Naive thymus-derived CD4-positive, alpha-beta T cell (primary cell): ENCODE data around the gene MDN1. TPM values are rescaled to one million over a fixed set of nuclear protein-coding genes. Genes with fewer than 3 reads are reported as not detected.
A peak's percentile ranks its signal among the peaks of the same experiment; 100 is the strongest.

Source experiments
- ATAC-seq: fragments of 150-1000 bp; cut with Tn5 transposase; 2 replicates; pipeline ENCODE4 v1.10.0; 2021; ENCODE audit warnings: mild to moderate bottlenecking, moderate library complexity
- CTCF ChIA-PET: fragments of 350-600 bp; sonication (Branson Sonifier 250); formaldehyde crosslinking; loops from one replicate; lab custom pipeline; 2021; ENCODE audit warnings: antibody characterized with exemption; lab: Charles Lee
- POLR2A ChIA-PET: fragments of 350-600 bp; sonication (Branson Sonifier 250); formaldehyde crosslinking; loops from one replicate; lab custom pipeline; 2021; ENCODE audit warnings: antibody characterized with exemption, inconsistent platforms; lab: Charles Lee
- DNase-seq, 9 donors: peaks; one replicate each; pipeline versions ENCODE4 v3.0.0 to v3.0.0-alpha.2; 2020 to 2022; ENCODE audit warnings: mixed read lengths in 1 of 9
- H3K27ac ChIP-seq: one replicate; pipeline ENCODE4 v1.7.0; 2013; ENCODE audit warnings: mild to moderate bottlenecking, low read depth, low read length, moderate library complexity
- H3K27me3 ChIP-seq, 2 donors: one replicate each; pipeline ENCODE4 v1.7.0; 2013; ENCODE audit warnings: low read length in 2 of 2, mild to moderate bottlenecking in 2 of 2, moderate library complexity in 2 of 2; ENCODE audit not compliant: control insufficient read depth in 2 of 2, insufficient read depth in 2 of 2
- H3K36me3 ChIP-seq, 3 experiments: 1 replicate in 2 of 3; 2 replicates in 1 of 3; pipeline ENCODE4 v1.7.0; 2013; ENCODE audit warnings: low read length in 3 of 3, mild to moderate bottlenecking in 3 of 3, moderate library complexity in 1 of 3; ENCODE audit not compliant: insufficient read depth in 3 of 3, control insufficient read depth in 2 of 3
- H3K4me1 ChIP-seq, 2 donors: one replicate each; pipeline ENCODE4 v1.7.0; 2013; ENCODE audit warnings: low read length in 2 of 2, mild to moderate bottlenecking in 2 of 2, moderate library complexity in 1 of 2; ENCODE audit not compliant: control insufficient read depth in 2 of 2, insufficient read depth in 2 of 2
- H3K4me3 ChIP-seq: 2 replicates; pipeline ENCODE4 v1.7.0; 2013; ENCODE audit warnings: mild to moderate bottlenecking, low read length
- H3K9me3 ChIP-seq, 3 experiments: 1 replicate in 2 of 3; 2 replicates in 1 of 3; pipeline ENCODE4 v1.7.0; 2013; ENCODE audit warnings: low read length in 3 of 3; ENCODE audit not compliant: control insufficient read depth in 2 of 3
- H3K27ac Mint-ChIP-seq, 9 donors: one replicate each; pipeline ENCODE4 v1.8.0; 2020 to 2022; ENCODE audit warnings: mixed read lengths in 9 of 9, mild to moderate bottlenecking in 8 of 9, moderate library complexity in 5 of 9, inconsistent platforms in 2 of 9
- H3K27me3 Mint-ChIP-seq, 5 donors: one replicate each; pipeline ENCODE4 v1.8.0; 2021 to 2022; ENCODE audit warnings: mixed read lengths in 5 of 5, mild to moderate bottlenecking in 1 of 5
- H3K36me3 Mint-ChIP-seq, 5 donors: one replicate each; pipeline ENCODE4 v1.8.0; 2020 to 2022; ENCODE audit warnings: mixed read lengths in 5 of 5, mild to moderate bottlenecking in 3 of 5, inconsistent platforms in 1 of 5
- H3K4me1 Mint-ChIP-seq, 7 donors: one replicate each; pipeline ENCODE4 v1.8.0; 2020 to 2022; ENCODE audit warnings: mixed read lengths in 7 of 7, mild to moderate bottlenecking in 3 of 7, inconsistent platforms in 1 of 7
- H3K4me3 Mint-ChIP-seq, 10 donors: one replicate each; pipeline ENCODE4 v1.8.0; 2020 to 2022; ENCODE audit warnings: mild to moderate bottlenecking in 10 of 10, mixed read lengths in 10 of 10, moderate library complexity in 6 of 10, inconsistent platforms in 2 of 10
- H3K9me3 Mint-ChIP-seq, 11 donors: one replicate each; pipeline ENCODE4 v1.8.0; 2020 to 2022; ENCODE audit warnings: mixed read lengths in 11 of 11, mild to moderate bottlenecking in 4 of 11, inconsistent platforms in 1 of 11, moderate library complexity in 1 of 11
- intact Hi-C, 2 donors: fragments of 100-400 bp; cut with micrococcal nuclease; formaldehyde crosslinking; loops; one replicate each; pipeline ENCODE4 v1.15.1; 2023
- polyA plus RNA-seq, 2 donors: library from polyadenylated mRNA; unstranded; fragments of 300-500 nt; fragmentation: Illumina TruSeq; gene quantifications; one replicate each; pipeline ENCODE4 v1.2.3, GENCODE V29; 2021
- total RNA-seq, 6 experiments: library from RNA in 5 of 6; stranded (reverse) in 5 of 6; gene quantifications; 1 replicate in 5 of 6; 2 replicates in 1 of 6; pipeline ENCODE4 v1.2.3 and lab custom pipeline; 2021 to 2026

Gene MDN1
- total and polyA plus RNA-seq, 7 experiments from 2014 or later, result 8.2 to 66.1 (median 62.7) TPM

- H3K27ac ChIP-seq, result no peak overlapping the region
- H3K9me3 Mint-ChIP-seq, result no peaks in the 10 kb centered on the region
- intact Hi-C loops, result no loop called here
- H3K4me3 Mint-ChIP-seq, result no peak overlapping the region
- no peaks in the 10 kb centered on the region for H3K27me3 ChIP-seq
- peaks cover 16 to 66% (median 38%) of the 10 kb centered on the region in 5 donors for H3K36me3 Mint-ChIP-seq
- no peak overlapping the region for H3K4me3 ChIP-seq
- H3K36me3 ChIP-seq, result peaks cover 7 to 69% (median 10%) of the 10 kb centered on the region in 3 experiments
- POLR2A ChIA-PET, result no interaction called here
- DNase-seq, result no peak
- H3K27me3 Mint-ChIP-seq, result no peaks in the 10 kb centered on the region
- ATAC-seq, result no peak
- no peaks in the 10 kb centered on the region for H3K9me3 ChIP-seq
- no peaks in the 10 kb centered on the region for H3K4me1 ChIP-seq
- peaks cover 0 to 5% (median 0%) of the 10 kb centered on the region in 7 donors for H3K4me1 Mint-ChIP-seq
- H3K27ac Mint-ChIP-seq, result no peak overlapping the region
- CTCF ChIA-PET, result no interaction called here
Measured at GRCh38 chr6:89706121-89706520, 113.5 kb downstream of the MDN1 start.

DNA sequence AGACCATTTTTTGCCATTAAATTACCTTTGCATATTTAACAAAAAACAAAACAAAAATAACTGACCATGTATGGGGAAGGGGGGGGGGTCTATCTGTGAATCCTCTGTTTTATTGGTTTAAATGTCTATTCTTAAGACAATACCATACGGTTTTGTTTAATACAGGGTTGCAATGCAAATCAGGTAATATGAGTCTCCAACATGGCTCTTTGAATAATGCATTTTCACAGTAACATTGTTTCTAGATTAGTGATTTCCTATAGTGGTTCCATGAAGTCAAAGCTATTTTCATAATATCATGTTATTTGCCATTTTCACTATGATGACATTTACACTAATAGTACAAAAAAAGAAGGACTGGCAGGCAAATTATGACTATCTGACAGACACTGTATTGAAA, 116.3 kb downstream of the MDN1 start:
- H3K27me3 Mint-ChIP-seq, result no peaks in the 10 kb centered on the region
- H3K4me3 Mint-ChIP-seq, result no peak overlapping the region
- H3K4me1 ChIP-seq, result no peaks in the 10 kb centered on the region
- peaks cover 0 to 5% (median 0%) of the 10 kb centered on the region in 7 donors for H3K4me1 Mint-ChIP-seq
- peaks cover 12 to 62% (median 27%) of the 10 kb centered on the region in 5 donors for H3K36me3 Mint-ChIP-seq
- ATAC-seq (no peak), DNase-seq (no peak)
- H3K36me3 ChIP-seq, result peaks cover 23 to 65% (median 32%) of the 10 kb centered on the region in 3 experiments
- no peaks in the 10 kb centered on the region for H3K9me3 Mint-ChIP-seq
- no peaks in the 10 kb centered on the region for H3K27me3 ChIP-seq
- CTCF ChIA-PET, result no interaction called here
- POLR2A ChIA-PET, result no interaction called here
- H3K27ac ChIP-seq, result no peak overlapping the region
- H3K9me3 ChIP-seq, result no peaks in the 10 kb centered on the region
- H3K4me3 ChIP-seq, result no peak overlapping the region
- intact Hi-C loops, result no loop called here
- H3K27ac Mint-ChIP-seq, result peak overlapping the region in 1 of 9 donors; percentile 25

- ATAC-seq, result no peak
- DNase-seq, result no peak
- Histone ChIP-seq H3K27ac (no peak overlapping the region), H3K27me3 (no peaks in the 10 kb centered on the region), H3K9me3 (no peaks in the 10 kb centered on the region), H3K4me3 (no peak overlapping the region), H3K4me1 (no peaks in the 10 kb centered on the region), H3K36me3 (peaks cover 23 to 65% (median 32%) of the 10 kb centered on the region in 3 experiments)
- H3K4me3 Mint-ChIP-seq, result no peak overlapping the region
- H3K4me1 Mint-ChIP-seq, result peaks cover 0 to under 1% (median 0%) of the 10 kb centered on the region in 7 donors
- H3K27me3 Mint-ChIP-seq, result no peaks in the 10 kb centered on the region
- CTCF ChIA-PET, result interaction anchor here (0.9 kb wide), 1 partner anchor 20 kb away, joined by 5 read pairs; no protein-coding TSS in a partner anchor
- POLR2A ChIA-PET, result no interaction called here
- H3K27ac Mint-ChIP-seq, result peak overlapping the region in 1 of 9 donors; percentile 4
- H3K36me3 Mint-ChIP-seq, result peaks cover 5 to 63% (median 20%) of the 10 kb centered on the region in 5 donors
- no peaks in the 10 kb centered on the region for H3K9me3 Mint-ChIP-seq
- intact Hi-C loops, result no loop called here
Measured at GRCh38 chr6:89702349-89702748, 117.2 kb downstream of the MDN1 start.

DNA sequence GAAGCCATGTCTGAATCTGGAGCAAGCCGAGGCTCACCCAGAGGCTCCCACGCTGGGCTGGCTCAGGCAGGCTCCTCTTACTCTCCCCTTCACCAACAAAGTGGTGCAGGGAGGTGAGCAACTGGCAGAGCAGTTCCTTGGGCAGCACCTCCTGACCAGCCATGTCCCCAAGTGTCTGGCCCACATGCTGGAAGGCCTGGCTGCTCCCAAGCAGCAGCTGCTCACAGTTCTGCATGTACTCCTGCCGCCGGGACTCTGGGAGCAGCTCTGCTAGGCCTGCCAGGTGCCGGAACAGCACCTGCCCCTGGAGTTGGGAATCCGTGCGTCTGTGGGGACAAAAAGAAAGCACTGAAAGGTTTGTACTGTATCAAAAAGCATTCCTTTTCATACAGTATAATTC, 123.9 kb downstream of the MDN1 start:
- intact Hi-C loops, result loop anchor here in 1 of 2 donors (10.0 kb wide), 1 partner anchor 261 kb away; the partner anchor contains the start of gene ANKRD6
- ATAC-seq (no peak), DNase-seq (no peak)
- Mint-ChIP-seq H3K27me3 (no peaks in the 10 kb centered on the region), H3K27ac (peak overlapping the region in 1 of 9 donors; percentile 21), H3K4me1 (peaks cover 0 to 11% (median 9%) of the 10 kb centered on the region in 7 donors), H3K4me3 (no peak overlapping the region), H3K36me3 (peaks cover 14 to 71% (median 20%) of the 10 kb centered on the region in 5 donors), H3K9me3 (no peaks in the 10 kb centered on the region)
- ChIA-PET POLR2A (no interaction called here), CTCF (no interaction called here)
- Histone ChIP-seq H3K36me3 (peaks cover 20 to 79% (median 35%) of the 10 kb centered on the region in 3 experiments), H3K9me3 (no peaks in the 10 kb centered on the region), H3K27ac (no peak overlapping the region), H3K4me1 (no peaks in the 10 kb centered on the region), H3K27me3 (no peaks in the 10 kb centered on the region), H3K4me3 (no peak overlapping the region)

DNA sequence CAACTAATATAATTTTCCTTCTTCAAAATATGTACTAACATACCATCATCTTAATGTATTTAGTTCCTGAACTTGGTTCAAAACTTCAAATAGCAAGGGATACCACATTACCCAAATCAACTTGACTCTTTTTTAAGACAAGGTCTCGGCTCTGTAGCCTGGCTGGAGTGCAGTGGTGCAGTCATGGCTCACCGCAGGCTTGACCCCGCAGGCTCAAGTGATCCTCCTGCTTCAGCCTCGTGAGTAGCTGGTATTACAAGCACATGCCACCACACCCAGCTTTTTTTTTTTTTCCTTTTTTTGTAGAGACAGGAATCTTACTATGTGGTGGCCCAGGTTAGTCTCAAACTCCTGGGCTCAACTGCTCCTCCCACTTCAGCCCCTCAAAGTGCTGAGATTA, 125.2 kb downstream of the MDN1 start:
- Mint-ChIP-seq H3K4me3 (no peak overlapping the region), H3K27me3 (no peaks in the 10 kb centered on the region), H3K27ac (no peak overlapping the region), H3K4me1 (peaks cover 0 to 17% (median 12%) of the 10 kb centered on the region in 7 donors), H3K9me3 (no peaks in the 10 kb centered on the region), H3K36me3 (peaks cover 14 to 74% (median 26%) of the 10 kb centered on the region in 5 donors)
- H3K4me1 ChIP-seq, result no peaks in the 10 kb centered on the region
- no peak overlapping the region for H3K27ac ChIP-seq
- intact Hi-C loops, result loop anchor here in 1 of 2 donors (10.0 kb wide), 1 partner anchor 260 kb away; the partner anchor contains the start of gene ANKRD6
- H3K4me3 ChIP-seq, result no peak overlapping the region
- no peaks in the 10 kb centered on the region for H3K27me3 ChIP-seq
- H3K9me3 ChIP-seq, result no peaks in the 10 kb centered on the region
- ATAC-seq (no peak), DNase-seq (no peak)
- peaks cover 13 to 79% (median 23%) of the 10 kb centered on the region in 3 experiments for H3K36me3 ChIP-seq
- POLR2A ChIA-PET, result no interaction called here
- CTCF ChIA-PET, result interaction anchor here (0.6 kb wide), 2 partner anchors 10 to 596 kb away, joined by 3 read pairs; no protein-coding TSS in a partner anchor

GRCh38 chr6:89693207-89693606, 126.4 kb downstream of the MDN1 start:
- Histone ChIP-seq H3K36me3 (peaks cover 11 to 85% (median 18%) of the 10 kb centered on the region in 3 experiments), H3K27me3 (no peaks in the 10 kb centered on the region), H3K4me1 (no peaks in the 10 kb centered on the region), H3K9me3 (no peaks in the 10 kb centered on the region), H3K27ac (no peak overlapping the region), H3K4me3 (no peak overlapping the region)
- peaks cover 13 to 74% (median 27%) of the 10 kb centered on the region in 5 donors for H3K36me3 Mint-ChIP-seq
- POLR2A ChIA-PET, result no interaction called here
- no peak for ATAC-seq
- H3K27ac Mint-ChIP-seq, result peak overlapping the region in 1 of 9 donors; percentile 63
- no peak for DNase-seq
- no peaks in the 10 kb centered on the region for H3K9me3 Mint-ChIP-seq
- intact Hi-C loops, result loop anchor here in 1 of 2 donors (10.0 kb wide), 1 partner anchor 258 kb away; the partner anchor contains the start of gene ANKRD6
- CTCF ChIA-PET, result no interaction called here
- peaks cover 0 to 18% (median 12%) of the 10 kb centered on the region in 7 donors for H3K4me1 Mint-ChIP-seq
- no peak overlapping the region for H3K4me3 Mint-ChIP-seq
- no peaks in the 10 kb centered on the region for H3K27me3 Mint-ChIP-seq
